Spleen (tissue), 11 donors: ENCODE measurements around the gene CSNK2A1. TPM values are rescaled to one million over a fixed set of nuclear protein-coding genes. Genes with fewer than 3 reads are reported as not detected.

Experiments used
- DNase-seq: peaks from one replicate; pipeline ENCODE4 v3.0.0-alpha.2; 2020
- H3K27ac ChIP-seq, 8 donors: fragments of 200-600 bp; sonication (generic) in 7 of 8; 1 replicate in 4 of 8; 2 replicates in 4 of 8; pipeline versions ENCODE4 v1.5.0 to v1.8.0; 2016 to 2021; ENCODE audit warnings: inconsistent platforms in 4 of 8, mild to moderate bottlenecking in 4 of 8, moderate library complexity in 1 of 8
- H3K27me3 ChIP-seq, 7 donors: fragments of 200-600 bp; sonication (generic) in 6 of 7; replicated peaks in 1 of 7; 1 replicate in 4 of 7; 2 replicates in 3 of 7; pipeline versions ENCODE4 v1.5.0 to v1.8.0; 2016 to 2021; ENCODE audit warnings: inconsistent platforms in 3 of 7, mild to moderate bottlenecking in 1 of 7
- H3K36me3 ChIP-seq, 6 donors: fragments of 200-600 bp; sonication (generic) in 5 of 6; 1 replicate in 4 of 6; 2 replicates in 2 of 6; pipeline versions ENCODE4 v1.5.0 to v1.8.0; 2016 to 2021; ENCODE audit warnings: inconsistent platforms in 2 of 6
- H3K4me1 ChIP-seq, 6 donors: fragments of 200-600 bp; sonication (generic) in 5 of 6; 1 replicate in 3 of 6; 2 replicates in 3 of 6; pipeline versions ENCODE4 v1.5.0 to v1.8.0; 2016 to 2021; ENCODE audit warnings: inconsistent platforms in 3 of 6
- H3K4me3 ChIP-seq, 8 donors: fragments of 200-600 bp; sonication (generic) in 7 of 8; 1 replicate in 4 of 8; 2 replicates in 4 of 8; pipeline versions ENCODE4 v1.5.0 to v1.8.0; 2016 to 2021; ENCODE audit warnings: inconsistent platforms in 4 of 8, mild to moderate bottlenecking in 4 of 8, moderate library complexity in 2 of 8
- H3K9me3 ChIP-seq, 8 donors: fragments of 200-600 bp; sonication (generic) in 7 of 8; 1 replicate in 4 of 8; 2 replicates in 4 of 8; pipeline versions ENCODE4 v1.5.0 to v1.8.0; 2016 to 2021; ENCODE audit warnings: inconsistent platforms in 4 of 8
- CTCF ChIP-seq, 11 experiments: fragments of 200-600 bp in 7 of 11; fragments of 450-650 bp in 4 of 11; sonication (generic) in 4 of 11; IDR thresholded peaks in 8 of 11; conservative IDR thresholded peaks in 3 of 11; 1 replicate in 7 of 11; 2 replicates in 4 of 11; pipeline versions ENCODE4 v1.4.0 to v1.8.0; 2016 to 2021; ENCODE audit warnings: antibody characterized with exemption in 11 of 11, inconsistent platforms in 4 of 11, mild to moderate bottlenecking in 1 of 11
- POLR2A ChIP-seq, 3 donors: fragments of 450-650 bp; IDR thresholded peaks; one replicate each; pipeline ENCODE4 v1.5.1; 2017; ENCODE audit warnings: antibody characterized with exemption in 3 of 3, mild to moderate bottlenecking in 1 of 3
- POLR2AphosphoS5 ChIP-seq, 3 donors: sonication (generic); formaldehyde crosslinking; IDR thresholded peaks; one replicate each; pipeline ENCODE4 v1.5.1; 2017; ENCODE audit warnings: antibody characterized with exemption in 3 of 3
- WGBS, 5 donors: extraction: QIAGEN DNeasy Blood & Tissue Kit in 3 of 5; methylation state at CpG; one replicate each; pipeline versions ENCODE4 v1.1.5 to v1.1.7; 2013 to 2018; 5-methylcytosine and 5-hydroxymethylcytosine counted together
- intact Hi-C: fragments of 100-400 bp; cut with DNase I; formaldehyde crosslinking; loops from one replicate; pipeline ENCODE4 v1.15.0; 2023; ENCODE audit warnings: low total_unique reads
- polyA plus RNA-seq, 3 donors: library from polyadenylated mRNA; stranded (reverse); fragments of 200-250 nt; gene quantifications; one replicate each; pipeline ENCODE4 v1.2.1, GENCODE V29; 2013
- total RNA-seq, 7 donors: library from RNA; depleted of rRNA in 3 of 7; stranded (reverse); fragments of >200 nt in 3 of 7; fragmentation: NEBNext Ultra II Directional in 4 of 7; extraction: Animal tissue kit (Norgen Biotek cat#: 25700) in 4 of 7; gene quantifications; one replicate each; pipeline versions ENCODE4 v1.1.0 to v1.2.1, GENCODE V29; 2016 to 2021
- donor health status: healthy with polysubstance abuse.
- donor health status: DM: no; HTN: no; CAD: no; lungs with moderate emphysema.
- donor health status: DM: no; HTN: no; CAD: no.
- donor health status: Bipolar disorder and iron deficiency.
- donor health status: healthy.
- donor health status: DM: no; HTN: no; CAD: no.
- donor health status: DM: yes; HTN: yes; CAD: no.

CSNK2A1 gene
- total and polyA plus RNA-seq, 10 donors: 16.4 to 92.9 (median 88.1) TPM

GRCh38 chr20:540391-541201 is 3.0 kb downstream of the CSNK2A1 start:
- peaks cover 0 to 9% (median 4%) of the 10 kb centered on the region in 8 donors for H3K9me3 ChIP-seq
- H3K27ac ChIP-seq: no peak overlapping the region
- H3K4me1 ChIP-seq: peaks cover 37 to 84% (median 78%) of the 10 kb centered on the region in 6 donors
- no peak overlapping the region for H3K4me3 ChIP-seq
- no peak for TF ChIP-seq POLR2A (IDR thresholded peaks at IDR 0.05)
- no peak for TF ChIP-seq POLR2AphosphoS5 (IDR thresholded peaks at IDR 0.05)
- TF ChIP-seq CTCF (IDR thresholded peaks at IDR 0.05 in 8 of 11, conservative IDR thresholded peaks at IDR 0.05 in 3 of 11): no peak
- intact Hi-C loops: no loop called here
- no peak for DNase-seq
- 90 to 99% (median 97%) methylated on average over 3 of the region's 3 CpGs for WGBS, 5 donors
- H3K36me3 ChIP-seq: peaks cover 0 to 11% (median 0%) of the 10 kb centered on the region in 6 donors
- no peaks in the 10 kb centered on the region for H3K27me3 ChIP-seq

- Histone ChIP-seq H3K4me1 (peaks cover 42 to 92% (median 85%) of the 10 kb centered on the region in 6 donors), H3K4me3 (no peak overlapping the region), H3K27ac (no peak overlapping the region), H3K36me3 (peaks cover 0 to 11% (median 0%) of the 10 kb centered on the region in 6 donors), H3K9me3 (peaks cover 0 to 9% (median 4%) of the 10 kb centered on the region in 8 donors), H3K27me3 (no peaks in the 10 kb centered on the region)
- intact Hi-C loops: no loop called here
- no peak for DNase-seq
- TF ChIP-seq CTCF (IDR thresholded peaks at IDR 0.05 in 8 of 11, conservative IDR thresholded peaks at IDR 0.05 in 3 of 11) (no peak), POLR2AphosphoS5 (IDR thresholded peaks at IDR 0.05) (no peak), POLR2A (IDR thresholded peaks at IDR 0.05) (no peak)
- WGBS, 5 donors: 44 to 65% (median 58%) methylated on average over 2 of the region's 2 CpGs
These were observed 3.7 kb downstream of the CSNK2A1 start for GRCh38 chr20:539848-540247.

GRCh38 chr20:539191-539590 is 4.4 kb downstream of the CSNK2A1 start:
- Histone ChIP-seq H3K27ac (no peak overlapping the region), H3K4me1 (peaks cover 42 to 94% (median 87%) of the 10 kb centered on the region in 6 donors), H3K4me3 (no peak overlapping the region), H3K36me3 (peaks cover 0 to 11% (median 0%) of the 10 kb centered on the region in 6 donors), H3K27me3 (no peaks in the 10 kb centered on the region), H3K9me3 (peaks cover 0 to 9% (median 4%) of the 10 kb centered on the region in 8 donors)
- TF ChIP-seq POLR2A (IDR thresholded peaks at IDR 0.05): no peak
- no peak for TF ChIP-seq POLR2AphosphoS5 (IDR thresholded peaks at IDR 0.05)
- TF ChIP-seq CTCF (IDR thresholded peaks at IDR 0.05 in 8 of 11, conservative IDR thresholded peaks at IDR 0.05 in 3 of 11): no peak
- intact Hi-C loops: no loop called here
- 21 to 39% (median 37%) methylated on average over 2 of the region's 2 CpGs for WGBS, 5 donors
- no peak for DNase-seq

- Histone ChIP-seq H3K9me3 (peaks cover 0 to 9% (median 4%) of the 10 kb centered on the region in 8 donors), H3K27me3 (no peaks in the 10 kb centered on the region), H3K27ac (no peak overlapping the region), H3K4me1 (peaks cover 42 to 100% (median 94%) of the 10 kb centered on the region in 6 donors), H3K4me3 (no peak overlapping the region), H3K36me3 (peaks cover 0 to 11% (median 0%) of the 10 kb centered on the region in 6 donors)
- no peak for DNase-seq
- intact Hi-C loops: no loop called here
- no peak for TF ChIP-seq POLR2A (IDR thresholded peaks at IDR 0.05)
- no peak for TF ChIP-seq CTCF (IDR thresholded peaks at IDR 0.05 in 8 of 11, conservative IDR thresholded peaks at IDR 0.05 in 3 of 11)
- no peak for TF ChIP-seq POLR2AphosphoS5 (IDR thresholded peaks at IDR 0.05)
- WGBS, 5 donors: 82 to 95% (median 95%) methylated on average over 6 of the region's 6 CpGs
These were observed 5.6 kb downstream of the CSNK2A1 start for GRCh38 chr20:537983-538382.
